ENCODE results near the gene MPDZ.
A peak's percentile ranks its signal among the peaks of the same experiment; 100 is the strongest.

Gene MPDZ

GRCh38 chr9:13179257-13179656 is 100.2 kb downstream of the MPDZ start:
- no peak for DNase-seq

GRCh38 chr9:13175732-13176131 is 103.8 kb downstream of the MPDZ start:
- DNase-seq, result no peak

- no peak for DNase-seq
Observed at GRCh38 chr9:13174906-13175639, 104.4 kb downstream of the MPDZ start.

GRCh38 chr9:13173553-13173952 is 105.9 kb downstream of the MPDZ start:
- no peak for DNase-seq

- no peak for DNase-seq
Observed at GRCh38 chr9:13171261-13171660, 108.2 kb downstream of the MPDZ start.

GRCh38 chr9:13166996-13167395 is 112.5 kb downstream of the MPDZ start:
- DNase-seq, result no peak

GRCh38 chr9:13165956-13166355 is 113.5 kb downstream of the MPDZ start:
- no peak for DNase-seq

- DNase-seq, result no peak
Observed at GRCh38 chr9:13165236-13165945, 114.1 kb downstream of the MPDZ start.

GRCh38 chr9:13163946-13164345 is 115.5 kb downstream of the MPDZ start:
- DNase-seq, result no peak

GRCh38 chr9:13163287-13163686 is 116.2 kb downstream of the MPDZ start:
- no peak for DNase-seq

- DNase-seq, result no peak
Observed at GRCh38 chr9:13160051-13160450, 119.4 kb downstream of the MPDZ start.

- DNase-seq, result no peak
Observed at GRCh38 chr9:13158986-13159385, 120.5 kb downstream of the MPDZ start.

- DNase-seq, result no peak
Observed at GRCh38 chr9:13151489-13151888, 128.0 kb downstream of the MPDZ start.

GRCh38 chr9:13149454-13149853 is 130.0 kb downstream of the MPDZ start:
- DNase-seq, result peak; percentile 39

- DNase-seq, result no peak
Observed at GRCh38 chr9:13146840-13147239, 132.7 kb downstream of the MPDZ start.

GRCh38 chr9:13145340-13145739 is 134.2 kb downstream of the MPDZ start:
- DNase-seq, result no peak

- no peak for DNase-seq
Observed at GRCh38 chr9:13144166-13144775, 135.2 kb downstream of the MPDZ start.

GRCh38 chr9:13143281-13143680 is 136.2 kb downstream of the MPDZ start:
- DNase-seq, result no peak

- no peak for DNase-seq
Observed at GRCh38 chr9:13142776-13143175, 136.7 kb downstream of the MPDZ start.

- peak; percentile 17 for DNase-seq
Observed at GRCh38 chr9:13141629-13142028, 137.9 kb downstream of the MPDZ start.

GRCh38 chr9:13140843-13141592 is 138.5 kb downstream of the MPDZ start:
- no peak for DNase-seq

GRCh38 chr9:13139641-13140171 is 139.8 kb downstream of the MPDZ start:
- no peak for DNase-seq

- DNase-seq, result no peak
Observed at GRCh38 chr9:13137426-13137825, 142.1 kb downstream of the MPDZ start.

Data from SHP77 treated with DMSO at 0.1 percent for 48 hours (cell line).